Endothelial cell (in vitro differentiated cells): Measurements from ENCODE around the gene PTPRD. TPM values are rescaled to one million over a fixed set of nuclear protein-coding genes. Genes with fewer than 3 reads are reported as not detected.

ENCODE experiments used
- DNase-seq: peaks from one replicate; pipeline ENCODE4 v3.0.0; 2021; ENCODE audit warnings: low spot score
- H3K27ac Mint-ChIP-seq: one replicate; pipeline ENCODE4 v1.8.0; 2021; ENCODE audit warnings: mixed read lengths, inconsistent platforms; ENCODE audit not compliant: unreplicated experiment
- H3K27me3 Mint-ChIP-seq: one replicate; pipeline ENCODE4 v1.8.0; 2021; ENCODE audit warnings: mild to moderate bottlenecking, moderate library complexity, mixed read lengths, inconsistent platforms; ENCODE audit not compliant: unreplicated experiment
- H3K36me3 Mint-ChIP-seq: one replicate; pipeline ENCODE4 v1.8.0; 2021; ENCODE audit warnings: mild to moderate bottlenecking, low read depth, mixed read lengths, inconsistent platforms; ENCODE audit not compliant: unreplicated experiment
- H3K4me1 Mint-ChIP-seq: one replicate; pipeline ENCODE4 v1.8.0; 2021; ENCODE audit warnings: mild to moderate bottlenecking, mixed read lengths, inconsistent platforms; ENCODE audit not compliant: unreplicated experiment
- H3K4me3 Mint-ChIP-seq: one replicate; pipeline ENCODE4 v1.8.0; 2021; ENCODE audit warnings: mild to moderate bottlenecking, mixed read lengths, inconsistent platforms; ENCODE audit not compliant: unreplicated experiment
- H3K9me3 Mint-ChIP-seq: one replicate; pipeline ENCODE4 v1.8.0; 2021; ENCODE audit warnings: mixed read lengths, inconsistent platforms; ENCODE audit not compliant: unreplicated experiment
- CTCF ChIP-seq: fragments of 200-600 bp; sonication (generic); IDR thresholded peaks from one replicate; pipeline ENCODE4 v1.5.0; 2021; ENCODE audit warnings: antibody characterized with exemption; ENCODE audit not compliant: unreplicated experiment
- total RNA-seq: library from RNA; stranded (reverse); fragmentation: NEBNext Ultra II Directional; extraction: Animal tissue kit (Norgen Biotek cat#: 25700); gene quantifications from one replicate; pipeline ENCODE4 v1.2.1, GENCODE V29; 2021; ENCODE audit not compliant: unreplicated experiment

Gene PTPRD
- total RNA-seq, 1 donor from 2014 or later = 47.8 TPM

- peaks cover 2% of the 10 kb centered on the region for H3K27me3 Mint-ChIP-seq
- TF ChIP-seq CTCF = no peak
- H3K4me1 Mint-ChIP-seq = no peaks in the 10 kb centered on the region
- no peaks in the 10 kb centered on the region for H3K36me3 Mint-ChIP-seq
- H3K27ac Mint-ChIP-seq = no peak overlapping the region
- no peak for DNase-seq
- H3K9me3 Mint-ChIP-seq = no peaks in the 10 kb centered on the region
- H3K4me3 Mint-ChIP-seq = no peak overlapping the region
Measured at GRCh38 chr9:8832955-8833354, 1779.8 kb downstream of the PTPRD start.

- Mint-ChIP-seq H3K4me3 (no peak overlapping the region), H3K4me1 (no peaks in the 10 kb centered on the region), H3K27ac (no peak overlapping the region), H3K27me3 (peaks cover 2% of the 10 kb centered on the region), H3K9me3 (no peaks in the 10 kb centered on the region), H3K36me3 (no peaks in the 10 kb centered on the region)
- DNase-seq = no peak
- TF ChIP-seq CTCF = no peak
Measured at GRCh38 chr9:8832386-8832785, 1780.4 kb downstream of the PTPRD start.

- no peaks in the 10 kb centered on the region for H3K9me3 Mint-ChIP-seq
- TF ChIP-seq CTCF = no peak
- no peaks in the 10 kb centered on the region for H3K4me1 Mint-ChIP-seq
- H3K27ac Mint-ChIP-seq = no peak overlapping the region
- H3K4me3 Mint-ChIP-seq = no peak overlapping the region
- no peaks in the 10 kb centered on the region for H3K36me3 Mint-ChIP-seq
- DNase-seq = no peak
- peaks cover 2% of the 10 kb centered on the region for H3K27me3 Mint-ChIP-seq
Measured at GRCh38 chr9:8831568-8831967, 1781.2 kb downstream of the PTPRD start.

GRCh38 chr9:8826281-8826680, 1786.5 kb downstream of the PTPRD start:
- Mint-ChIP-seq H3K9me3 (no peaks in the 10 kb centered on the region), H3K36me3 (no peaks in the 10 kb centered on the region), H3K4me1 (no peaks in the 10 kb centered on the region), H3K27me3 (peaks cover 2% of the 10 kb centered on the region), H3K27ac (no peak overlapping the region), H3K4me3 (no peak overlapping the region)
- TF ChIP-seq CTCF = no peak
- DNase-seq = no peak

GRCh38 chr9:8825585-8826147, 1787.1 kb downstream of the PTPRD start:
- Mint-ChIP-seq H3K4me3 (no peak overlapping the region), H3K36me3 (no peaks in the 10 kb centered on the region), H3K9me3 (no peaks in the 10 kb centered on the region), H3K4me1 (no peaks in the 10 kb centered on the region), H3K27me3 (peaks cover 2% of the 10 kb centered on the region), H3K27ac (no peak overlapping the region)
- no peak for TF ChIP-seq CTCF
- DNase-seq = no peak
